SK-N-SH treated with all-trans-retinoic acid at 6 μM for 48 hours (cell line): ENCODE results near the gene TMEM125.

ENCODE experiments used
- BACH2 ChIP-seq: fragments of 250-450 bp; sonication (Bioruptor Pico); IDR thresholded peaks from 2 replicates; pipeline ENCODE4 v1.9.0; 2021; ENCODE audit warnings: mild to moderate bottlenecking, borderline replicate concordance
- GLIS3 ChIP-seq: fragments of 250-450 bp; sonication (Bioruptor Pico); IDR thresholded peaks from 2 replicates; pipeline ENCODE4 v1.5.0; 2020; ENCODE audit warnings: mild to moderate bottlenecking, moderate library complexity
- ISL1 ChIP-seq: fragments of 250-450 bp; sonication (Bioruptor Pico); IDR thresholded peaks from 2 replicates; pipeline ENCODE4 v2.1.2; 2022; ENCODE audit warnings: mild to moderate bottlenecking, moderate library complexity
- PPARA ChIP-seq: fragments of 250-450 bp; sonication (Bioruptor Pico); IDR thresholded peaks from 2 replicates; pipeline ENCODE4 v1.5.0; 2020; ENCODE audit warnings: mild to moderate bottlenecking, borderline replicate concordance
- TCF4 ChIP-seq: fragments of 250-450 bp; sonication (Bioruptor Pico); IDR thresholded peaks from 2 replicates; pipeline ENCODE4 v1.8.0; 2021; ENCODE audit warnings: mild to moderate bottlenecking, moderate library complexity, borderline replicate concordance
- TOX ChIP-seq: fragments of 250-450 bp; sonication (Bioruptor Pico); IDR thresholded peaks from 2 replicates; pipeline ENCODE4 v1.8.0; 2021; ENCODE audit warnings: mild to moderate bottlenecking, moderate library complexity, borderline replicate concordance
- ZC3H10 ChIP-seq: fragments of 250-450 bp; sonication (Bioruptor Pico); IDR thresholded peaks from 2 replicates; pipeline ENCODE4 v1.5.1; 2021; ENCODE audit warnings: mild to moderate bottlenecking, moderate library complexity
- ZFP3 ChIP-seq: fragments of 250-450 bp; sonication (Bioruptor Pico); IDR thresholded peaks from 2 replicates; pipeline ENCODE4 v1.5.0; 2020; ENCODE audit warnings: mild to moderate bottlenecking, moderate library complexity
- ZFP30 ChIP-seq: fragments of 450-650 bp; formaldehyde crosslinking; IDR thresholded peaks from 2 replicates; pipeline ENCODE4 v1.5.0; 2022; ENCODE audit warnings: mild to moderate bottlenecking, moderate library complexity
- TF ChIP-seq, protein P1 (sequence below): fragments of 250-450 bp; sonication (Bioruptor Pico); IDR thresholded peaks from 2 replicates; pipeline ENCODE4 v1.5.1; 2020; ENCODE audit warnings: low read depth, mild to moderate bottlenecking, moderate library complexity
- TF ChIP-seq, protein P2 (sequence below): fragments of 250-450 bp; sonication (Bioruptor Pico); IDR thresholded peaks from 2 replicates; pipeline ENCODE4 v1.8.0; 2020; ENCODE audit warnings: mild to moderate bottlenecking, moderate library complexity, borderline replicate concordance
- TF ChIP-seq, protein P3 (sequence below): fragments of 250-450 bp; sonication (Bioruptor Pico); IDR thresholded peaks from 2 replicates; pipeline ENCODE4 v1.5.0; 2020; ENCODE audit warnings: mild to moderate bottlenecking, moderate library complexity

DNA sequence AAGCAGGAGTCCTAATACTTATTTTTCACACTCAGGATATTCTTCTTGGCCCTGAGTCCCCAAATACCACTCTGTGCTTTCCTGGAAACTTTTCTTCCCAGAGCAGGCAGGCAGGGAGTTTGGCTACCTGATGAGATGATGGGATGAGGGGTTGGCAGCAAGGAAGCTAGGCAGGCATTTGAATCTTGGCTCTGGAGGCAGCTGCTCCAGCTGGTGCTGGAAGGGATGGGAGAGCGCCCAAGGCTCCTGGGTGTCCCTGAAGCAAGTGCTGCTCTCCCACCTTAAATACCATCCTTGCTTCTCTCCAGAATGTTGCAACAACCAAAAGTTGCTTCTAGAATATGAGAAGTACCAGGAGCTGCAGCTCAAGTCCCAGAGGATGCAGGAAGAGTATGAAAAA, 48.0 kb upstream of the TMEM125 start:
- TF ChIP-seq, protein P1, sequence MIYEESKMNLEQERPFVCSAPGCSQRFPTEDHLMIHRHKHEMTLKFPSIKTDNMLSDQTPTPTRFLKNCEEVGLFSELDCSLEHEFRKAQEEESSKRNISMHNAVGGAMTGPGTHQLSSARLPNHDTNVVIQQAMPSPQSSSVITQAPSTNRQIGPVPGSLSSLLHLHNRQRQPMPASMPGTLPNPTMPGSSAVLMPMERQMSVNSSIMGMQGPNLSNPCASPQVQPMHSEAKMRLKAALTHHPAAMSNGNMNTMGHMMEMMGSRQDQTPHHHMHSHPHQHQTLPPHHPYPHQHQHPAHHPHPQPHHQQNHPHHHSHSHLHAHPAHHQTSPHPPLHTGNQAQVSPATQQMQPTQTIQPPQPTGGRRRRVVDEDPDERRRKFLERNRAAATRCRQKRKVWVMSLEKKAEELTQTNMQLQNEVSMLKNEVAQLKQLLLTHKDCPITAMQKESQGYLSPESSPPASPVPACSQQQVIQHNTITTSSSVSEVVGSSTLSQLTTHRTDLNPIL (CRISPR knock-in tag), result no peak
- no peak for TF ChIP-seq TCF4 (CRISPR knock-in tag)
- TF ChIP-seq ZFP30 (CRISPR knock-in tag), result no peak
- no peak for TF ChIP-seq ISL1 (CRISPR knock-in tag)
- TF ChIP-seq BACH2 (CRISPR knock-in tag), result no peak
- TF ChIP-seq, protein P2, sequence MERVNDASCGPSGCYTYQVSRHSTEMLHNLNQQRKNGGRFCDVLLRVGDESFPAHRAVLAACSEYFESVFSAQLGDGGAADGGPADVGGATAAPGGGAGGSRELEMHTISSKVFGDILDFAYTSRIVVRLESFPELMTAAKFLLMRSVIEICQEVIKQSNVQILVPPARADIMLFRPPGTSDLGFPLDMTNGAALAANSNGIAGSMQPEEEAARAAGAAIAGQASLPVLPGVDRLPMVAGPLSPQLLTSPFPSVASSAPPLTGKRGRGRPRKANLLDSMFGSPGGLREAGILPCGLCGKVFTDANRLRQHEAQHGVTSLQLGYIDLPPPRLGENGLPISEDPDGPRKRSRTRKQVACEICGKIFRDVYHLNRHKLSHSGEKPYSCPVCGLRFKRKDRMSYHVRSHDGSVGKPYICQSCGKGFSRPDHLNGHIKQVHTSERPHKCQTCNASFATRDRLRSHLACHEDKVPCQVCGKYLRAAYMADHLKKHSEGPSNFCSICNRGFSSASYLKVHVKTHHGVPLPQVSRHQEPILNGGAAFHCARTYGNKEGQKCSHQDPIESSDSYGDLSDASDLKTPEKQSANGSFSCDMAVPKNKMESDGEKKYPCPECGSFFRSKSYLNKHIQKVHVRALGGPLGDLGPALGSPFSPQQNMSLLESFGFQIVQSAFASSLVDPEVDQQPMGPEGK (CRISPR knock-in tag), result no peak
- TF ChIP-seq ZFP3 (CRISPR knock-in tag), result no peak
- TF ChIP-seq TOX, result no peak
- TF ChIP-seq, protein P3, sequence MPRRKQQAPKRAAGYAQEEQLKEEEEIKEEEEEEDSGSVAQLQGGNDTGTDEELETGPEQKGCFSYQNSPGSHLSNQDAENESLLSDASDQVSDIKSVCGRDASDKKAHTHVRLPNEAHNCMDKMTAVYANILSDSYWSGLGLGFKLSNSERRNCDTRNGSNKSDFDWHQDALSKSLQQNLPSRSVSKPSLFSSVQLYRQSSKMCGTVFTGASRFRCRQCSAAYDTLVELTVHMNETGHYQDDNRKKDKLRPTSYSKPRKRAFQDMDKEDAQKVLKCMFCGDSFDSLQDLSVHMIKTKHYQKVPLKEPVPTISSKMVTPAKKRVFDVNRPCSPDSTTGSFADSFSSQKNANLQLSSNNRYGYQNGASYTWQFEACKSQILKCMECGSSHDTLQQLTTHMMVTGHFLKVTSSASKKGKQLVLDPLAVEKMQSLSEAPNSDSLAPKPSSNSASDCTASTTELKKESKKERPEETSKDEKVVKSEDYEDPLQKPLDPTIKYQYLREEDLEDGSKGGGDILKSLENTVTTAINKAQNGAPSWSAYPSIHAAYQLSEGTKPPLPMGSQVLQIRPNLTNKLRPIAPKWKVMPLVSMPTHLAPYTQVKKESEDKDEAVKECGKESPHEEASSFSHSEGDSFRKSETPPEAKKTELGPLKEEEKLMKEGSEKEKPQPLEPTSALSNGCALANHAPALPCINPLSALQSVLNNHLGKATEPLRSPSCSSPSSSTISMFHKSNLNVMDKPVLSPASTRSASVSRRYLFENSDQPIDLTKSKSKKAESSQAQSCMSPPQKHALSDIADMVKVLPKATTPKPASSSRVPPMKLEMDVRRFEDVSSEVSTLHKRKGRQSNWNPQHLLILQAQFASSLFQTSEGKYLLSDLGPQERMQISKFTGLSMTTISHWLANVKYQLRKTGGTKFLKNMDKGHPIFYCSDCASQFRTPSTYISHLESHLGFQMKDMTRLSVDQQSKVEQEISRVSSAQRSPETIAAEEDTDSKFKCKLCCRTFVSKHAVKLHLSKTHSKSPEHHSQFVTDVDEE (CRISPR knock-in tag), result no peak
- TF ChIP-seq PPARA (CRISPR knock-in tag), result no peak
- TF ChIP-seq GLIS3 (CRISPR knock-in tag), result no peak
- TF ChIP-seq ZC3H10, result no peak
